ENCODE results near the gene SGPL1. TPM values are rescaled to one million over a fixed set of nuclear protein-coding genes. Genes with fewer than 3 reads are reported as not detected.

Gene SGPL1
- total and polyA plus RNA-seq, 2 of the 8 experiments (the other 6 are each of a cell fraction or from before 2014, with no cell fraction given) = 20.5 to 51.6 TPM

- no peak overlapping the region for H3K18ac ChIP-seq (ENCODE audit: extremely low read depth, low read length)
- H2BK120ac ChIP-seq (replicated peaks; ENCODE audit: low read depth, low read length) = no peak overlapping the region
- ChIA-PET CTCF (ENCODE audit: partially characterized antibody) (interaction anchor here (0.6 to 1.5 kb wide), 4 partner anchors 207 to 283 kb away, joined by 3 to 4 read pairs (median 3); no protein-coding TSS in a partner anchor), POLR2A (ENCODE audit: partially characterized antibody) (interaction anchor here (1.4 kb wide), 1 partner anchor 11 kb away, joined by 7 read pairs; no protein-coding TSS in a partner anchor)
- peaks cover 0 to 66% of the 10 kb centered on the region in 2 experiments; a peak in 3 of 4 replicates for H3K79me2 ChIP-seq (ENCODE audit: control insufficient read depth in 1 of 2, insufficient read depth in 2 of 2, low read length in 2 of 2)
- H3K4ac ChIP-seq (replicated peaks; ENCODE audit: insufficient read length, low read depth, low read length) = no peak overlapping the region
- no peak overlapping the region for H3K4me2 ChIP-seq (ENCODE audit: insufficient read depth in 1 of 2, low read depth in 2 of 2, low read length in 2 of 2)
- H3K27me3 ChIP-seq (replicated peaks in 1 of 4; ENCODE audit: control insufficient read depth in 3 of 4, extremely low read depth in 1 of 4, insufficient read depth in 3 of 4, low read length in 3 of 4) = no peaks in the 10 kb centered on the region
- H2BK15ac ChIP-seq (ENCODE audit: low read length) = no peak overlapping the region
- no peaks in the 10 kb centered on the region for H3K4me1 ChIP-seq (replicated peaks in 1 of 4; ENCODE audit: control insufficient read depth in 3 of 4, insufficient read depth in 4 of 4, low read length in 3 of 4)
- FAIRE-seq (no peak), DNase-seq (ENCODE audit: low read depth in 1 of 2, low spot score in 2 of 2) (no peak)
- no peak overlapping the region for H3K27ac ChIP-seq (ENCODE audit: low read depth, low read length)
- H3K23me2 ChIP-seq (ENCODE audit: low read depth, low read length) = no peaks in the 10 kb centered on the region
- TF ChIP-seq KDM5A (IDR thresholded peaks at IDR 0.05; ENCODE audit: low read length) (no peak), TAF7 (optimal IDR thresholded peaks at IDR 0.05; ENCODE audit: borderline replicate concordance, low read depth, low read length) (no peak)
- H2BK20ac ChIP-seq (ENCODE audit: low read length) = no peak overlapping the region
- H2BK12ac ChIP-seq (ENCODE audit: low read depth, low read length) = no peak overlapping the region
- H3K79me1 ChIP-seq (ENCODE audit: low read depth, low read length) = peaks cover 11% of the 10 kb centered on the region; the same call in 1 of the 2 replicates
- H4K8ac ChIP-seq (ENCODE audit: extremely low read depth, insufficient read depth, low read length) = no peak overlapping the region
- H3K9me3 ChIP-seq (ENCODE audit: insufficient read depth in 2 of 2, low read depth in 1 of 2, low read length in 1 of 2) = no peaks in the 10 kb centered on the region
- no peak overlapping the region for H3K4me3 ChIP-seq (ENCODE audit: extremely low read depth in 1 of 4, insufficient read depth in 2 of 4, low read depth in 3 of 4, low read length in 4 of 4)
- H4K5ac ChIP-seq (ENCODE audit: insufficient read length, low read depth, low read length) = no peak overlapping the region
- H4K91ac ChIP-seq (replicated peaks; ENCODE audit: insufficient read length, low read length) = no peak overlapping the region
- H3K56ac ChIP-seq (replicated peaks; ENCODE audit: insufficient read length, low read depth, low read length) = no peak overlapping the region
- no peak overlapping the region for H3K23ac ChIP-seq (ENCODE audit: insufficient read length)
- no peak overlapping the region for H3K9ac ChIP-seq (replicated peaks in 1 of 4; ENCODE audit: extremely low read depth in 1 of 4, low read depth in 3 of 4, low read length in 3 of 4)
- peaks cover 3 to 14% of the 10 kb centered on the region in 2 experiments for H4K20me1 ChIP-seq (replicated peaks in 1 of 2; ENCODE audit: control insufficient read depth in 1 of 2, insufficient read depth in 2 of 2, low read length in 2 of 2)
- H3K36me3 ChIP-seq (ENCODE audit: control insufficient read depth in 2 of 4, insufficient read depth in 4 of 4, low read length in 3 of 4) = peaks cover 0 to 8% (median 1%) of the 10 kb centered on the region in 4 experiments; a peak in 1 of 8 replicates
- H2BK5ac ChIP-seq (ENCODE audit: low read depth, low read length) = no peak overlapping the region
- H2AFZ ChIP-seq (ENCODE audit: low read length) = no peak overlapping the region
- no peak overlapping the region for H3K14ac ChIP-seq (ENCODE audit: insufficient read length)
- 84% methylated on average over 3 of the region's 3 CpGs; no CpG with 5 or more reads in 1 of the 2 experiments for WGBS, 2 experiments (ENCODE audit: extremely low coverage in 1 of 2, insufficient coverage in 1 of 2, insufficient read length in 1 of 2, insufficient replicate concordance in 2 of 2, low coverage in 1 of 2, low lambda C conversion rate in 2 of 2, missing lambda C conversion rate in 1 of 2)
- no peak overlapping the region for H2AK5ac ChIP-seq (ENCODE audit: low read depth, low read length)
Measured at GRCh38 chr10:70832221-70832620, 16.5 kb downstream of the SGPL1 start.
